Activated CD4-positive, alpha-beta memory T cell treated with anti-CD3 and anti-CD28 coated beads, Interleukin-2, amount 10 ng/mL, durations not matched to agents 7 days and 5 days (primary cell): ENCODE results near the gene CDC7. TPM values are rescaled to one million over a fixed set of nuclear protein-coding genes. Genes with fewer than 3 reads are reported as not detected.

Experiments
- CTCF ChIA-PET: fragments of 350-600 bp; sonication (Branson Sonifier 250); formaldehyde crosslinking; loops from one replicate; lab custom pipeline; 2021; ENCODE audit warnings: antibody characterized with exemption, inconsistent platforms; lab: Charles Lee
- POLR2A ChIA-PET: fragments of 350-600 bp; sonication (Branson Sonifier 250); formaldehyde crosslinking; loops from one replicate; lab custom pipeline; 2021; ENCODE audit warnings: antibody characterized with exemption; lab: Charles Lee
- DNase-seq: peaks from one replicate; pipeline ENCODE4 v3.0.0-alpha.2; 2020
- H3K27ac Mint-ChIP-seq: one replicate; pipeline ENCODE4 v1.8.0; 2021; ENCODE audit warnings: mild to moderate bottlenecking, mixed read lengths
- H3K27me3 Mint-ChIP-seq: one replicate; pipeline ENCODE4 v1.8.0; 2021; ENCODE audit warnings: mixed read lengths
- H3K36me3 Mint-ChIP-seq: one replicate; pipeline ENCODE4 v1.8.0; 2021; ENCODE audit warnings: low read depth, mixed read lengths
- H3K4me1 Mint-ChIP-seq: one replicate; pipeline ENCODE4 v1.8.0; 2021; ENCODE audit warnings: mixed read lengths
- H3K4me3 Mint-ChIP-seq: one replicate; pipeline ENCODE4 v1.8.0; 2021; ENCODE audit warnings: mild to moderate bottlenecking, mixed read lengths
- H3K9me3 Mint-ChIP-seq: one replicate; pipeline ENCODE4 v1.8.0; 2021; ENCODE audit warnings: mixed read lengths
- total RNA-seq, 2 experiments: library from RNA; stranded (reverse); gene quantifications; one replicate each; pipeline ENCODE4 v1.2.3, GENCODE V29; 2021

The CDC7 gene
- total RNA-seq, 2 experiments from 2014 or later = 26.7 to 28.1 TPM

- no peaks in the 10 kb centered on the region for H3K27me3 Mint-ChIP-seq
- ChIA-PET POLR2A (no interaction called here), CTCF (no interaction called here)
- H3K36me3 Mint-ChIP-seq = peaks cover 20% of the 10 kb centered on the region
- H3K27ac Mint-ChIP-seq = no peak overlapping the region
- H3K4me3 Mint-ChIP-seq = no peak overlapping the region
- DNase-seq = no peak
- peaks cover 32% of the 10 kb centered on the region for H3K4me1 Mint-ChIP-seq
- H3K9me3 Mint-ChIP-seq = peaks cover 11% of the 10 kb centered on the region
Observed at GRCh38 chr1:91567583-91567982, 66.9 kb downstream of the CDC7 start.

DNA sequence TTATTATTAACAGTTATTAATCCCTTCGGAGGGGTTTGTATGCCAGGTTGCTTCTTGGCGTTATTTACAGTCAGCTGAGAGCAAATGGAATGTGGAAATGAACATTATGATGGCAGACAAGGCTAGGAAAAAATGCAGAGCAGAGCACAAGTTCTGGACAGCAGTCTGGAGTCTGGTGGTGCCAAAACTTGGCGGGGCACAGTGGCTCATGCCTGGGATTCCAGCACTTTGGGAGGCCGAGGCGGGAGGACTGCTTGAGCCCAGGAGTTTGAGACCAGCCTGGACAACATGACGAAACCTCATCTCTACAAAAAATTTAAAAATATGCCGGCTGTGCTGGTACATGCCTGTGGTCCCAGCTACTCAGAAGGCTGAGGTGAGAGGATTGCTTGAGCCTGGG is 67.6 kb downstream of the CDC7 start:
- peaks cover 32% of the 10 kb centered on the region for H3K4me1 Mint-ChIP-seq
- no peak overlapping the region for H3K4me3 Mint-ChIP-seq
- no peak for DNase-seq
- H3K9me3 Mint-ChIP-seq = peaks cover 10% of the 10 kb centered on the region
- ChIA-PET CTCF (no interaction called here), POLR2A (no interaction called here)
- no peak overlapping the region for H3K27ac Mint-ChIP-seq
- H3K36me3 Mint-ChIP-seq = peaks cover 18% of the 10 kb centered on the region
- H3K27me3 Mint-ChIP-seq = no peaks in the 10 kb centered on the region

DNA sequence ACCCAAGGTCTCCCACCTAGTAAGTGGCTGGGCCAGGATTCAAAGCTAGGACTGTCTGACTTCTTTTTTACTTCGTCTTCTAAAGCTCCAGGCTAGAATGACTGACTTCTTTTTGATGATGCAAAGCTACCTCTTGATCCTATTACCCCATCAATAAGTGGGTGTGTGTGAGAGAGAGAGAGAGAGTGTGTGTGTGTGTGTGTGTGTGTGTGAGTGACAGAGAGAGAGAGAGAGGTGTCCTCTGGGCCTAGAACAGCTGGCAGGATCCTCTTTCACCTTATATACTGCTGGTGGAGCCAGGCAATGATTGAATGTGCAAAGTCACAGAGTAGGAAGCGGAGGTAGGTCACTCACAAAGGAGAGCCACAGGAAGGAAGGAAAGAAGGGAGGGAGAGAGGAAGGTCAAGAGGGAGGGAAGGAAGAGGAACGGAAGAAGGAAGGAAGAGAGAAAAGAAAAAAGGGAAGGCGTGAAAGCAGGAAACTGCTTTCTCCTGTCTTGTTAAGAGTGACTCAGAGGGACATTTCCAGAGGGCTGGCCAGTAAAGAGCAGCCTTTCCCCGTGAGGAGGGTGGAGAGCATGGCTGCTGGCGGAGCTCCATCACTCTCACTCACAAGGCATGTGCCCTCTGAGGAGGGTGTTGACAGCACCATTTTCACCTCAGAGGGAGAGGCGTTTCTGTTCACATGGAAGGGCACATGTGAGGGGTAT is 68.9 kb downstream of the CDC7 start:
- ChIA-PET POLR2A (interaction anchor here (0.9 to 2.1 kb wide), 3 partner anchors 10 to 235 kb away, joined by 4 to 7 read pairs (median 5); no protein-coding TSS in a partner anchor), CTCF (interaction anchor here (0.8 to 1.4 kb wide), 2 partner anchors 10 to 23 kb away, joined by 3 to 4 read pairs; no protein-coding TSS in a partner anchor)

GRCh38 chr1:91570120-91570448 is 69.4 kb downstream of the CDC7 start:
- no peak overlapping the region for H3K27ac Mint-ChIP-seq
- ChIA-PET POLR2A (interaction anchor here (0.9 to 2.1 kb wide), 3 partner anchors 10 to 234 kb away, joined by 4 to 7 read pairs (median 5); no protein-coding TSS in a partner anchor), CTCF (interaction anchor here (0.8 to 1.4 kb wide), 2 partner anchors 10 to 23 kb away, joined by 3 to 4 read pairs; no protein-coding TSS in a partner anchor)
- no peak for DNase-seq
- no peak overlapping the region for H3K4me3 Mint-ChIP-seq
- H3K4me1 Mint-ChIP-seq = peaks cover 22% of the 10 kb centered on the region
- peaks cover 5% of the 10 kb centered on the region for H3K36me3 Mint-ChIP-seq
- peaks cover 3% of the 10 kb centered on the region for H3K9me3 Mint-ChIP-seq
- H3K27me3 Mint-ChIP-seq = peaks cover 2% of the 10 kb centered on the region

More for the DNA sequence above, 68.9 kb downstream of the CDC7 start:
- Mint-ChIP-seq H3K27ac (peak overlapping the region; percentile 48), H3K4me1 (peaks cover 25% of the 10 kb centered on the region), H3K4me3 (no peak overlapping the region), H3K36me3 (peaks cover 6% of the 10 kb centered on the region), H3K27me3 (peaks cover 2% of the 10 kb centered on the region), H3K9me3 (peaks cover 3% of the 10 kb centered on the region)
- DNase-seq = no peak

GRCh38 chr1:91572044-91572443 is 71.4 kb downstream of the CDC7 start:
- Mint-ChIP-seq H3K9me3 (peaks cover 3% of the 10 kb centered on the region), H3K4me1 (peaks cover 36% of the 10 kb centered on the region), H3K27me3 (peaks cover 2% of the 10 kb centered on the region), H3K36me3 (no peaks in the 10 kb centered on the region), H3K27ac (peak overlapping the region; percentile 4), H3K4me3 (no peak overlapping the region)
- POLR2A ChIA-PET = interaction anchor here (1.1 kb wide), 1 partner anchor 136 kb away, joined by 3 read pairs; no protein-coding TSS in a partner anchor
- CTCF ChIA-PET = no interaction called here
- no peak for DNase-seq

Other genes with a start within 250 kb of the CDC7 start
- gene HFM1, start 96.0 kb upstream of the CDC7 start, total RNA-seq = not detected